Non-pigmented ciliary epithelial cell (primary cell): ENCODE data around the gene HTR5A.
"Not testable (repeated sequence)": the region's sequence is repeated elsewhere in the genome, so short reads cannot be mapped to it uniquely, and the experiment has no call there.

Experiments used
- DNase-seq: peaks from one replicate; pipeline ENCODE4 v3.0.0-alpha.2; 2010; ENCODE audit warnings: low read depth

Gene HTR5A

DNA sequence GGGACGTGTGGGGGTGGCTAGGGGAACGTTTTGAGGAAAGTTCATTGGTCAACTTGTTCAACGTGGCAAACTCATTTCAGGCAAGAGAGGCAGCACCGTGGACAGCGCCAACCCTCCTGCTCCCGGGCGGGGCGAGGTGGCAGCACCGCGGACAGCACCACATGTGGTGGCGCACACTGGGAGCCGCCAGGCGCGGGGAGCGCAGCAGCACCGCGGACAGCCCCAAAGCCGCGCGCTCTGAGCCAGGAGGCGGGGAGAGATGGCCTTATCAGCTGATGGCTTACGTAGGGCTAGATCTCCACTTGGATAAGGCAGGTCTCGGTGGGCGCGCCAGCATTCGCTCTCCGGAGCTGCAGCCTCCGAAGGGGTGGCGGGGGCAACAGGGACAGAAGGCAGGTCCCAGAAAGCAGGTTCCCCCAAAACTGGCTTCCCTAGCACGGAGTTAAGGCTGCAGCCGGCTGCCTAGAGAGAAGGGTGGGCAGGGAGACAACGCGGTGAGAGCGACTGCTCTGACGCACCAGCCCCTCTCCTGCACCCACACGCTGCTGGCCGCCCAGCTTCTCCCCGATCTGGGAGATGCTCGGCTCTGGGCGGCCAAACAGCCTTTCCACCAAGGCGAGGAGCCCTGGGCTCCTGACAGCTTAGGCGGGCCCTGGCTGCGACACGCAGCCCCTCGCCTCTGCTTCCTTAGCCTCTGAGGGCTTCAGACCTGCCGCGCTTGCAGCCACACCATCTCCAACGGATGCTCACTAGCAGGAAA is at the start of gene HTR5A:
Gene HTR5A (plus strand): TSS at position 333 of the 760 bp plus-strand sequence. CDS start 576 bp downstream, outside the sequence.
- DNase-seq, result peak; percentile 27

DNA sequence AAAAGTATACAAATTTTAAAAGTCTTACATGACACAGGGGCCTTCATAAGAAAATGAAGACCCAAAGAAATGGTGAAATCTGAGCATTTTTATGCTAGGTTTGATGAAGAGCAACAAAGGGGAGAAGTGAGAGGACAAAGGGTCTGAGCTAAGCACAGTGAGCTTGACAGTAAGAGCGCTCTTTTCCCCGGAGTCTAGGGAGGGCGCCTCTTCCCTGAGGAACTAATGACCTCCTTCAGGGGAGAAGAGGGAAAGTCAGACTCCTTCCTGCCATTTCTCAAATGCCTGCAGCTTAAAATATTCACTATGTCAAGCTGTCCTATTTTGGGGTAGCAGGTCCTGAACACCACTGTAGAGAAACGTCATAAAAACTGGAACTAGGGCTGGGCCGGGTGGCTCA is 49.1 kb upstream of the HTR5A start:
- no peak for DNase-seq

DNA sequence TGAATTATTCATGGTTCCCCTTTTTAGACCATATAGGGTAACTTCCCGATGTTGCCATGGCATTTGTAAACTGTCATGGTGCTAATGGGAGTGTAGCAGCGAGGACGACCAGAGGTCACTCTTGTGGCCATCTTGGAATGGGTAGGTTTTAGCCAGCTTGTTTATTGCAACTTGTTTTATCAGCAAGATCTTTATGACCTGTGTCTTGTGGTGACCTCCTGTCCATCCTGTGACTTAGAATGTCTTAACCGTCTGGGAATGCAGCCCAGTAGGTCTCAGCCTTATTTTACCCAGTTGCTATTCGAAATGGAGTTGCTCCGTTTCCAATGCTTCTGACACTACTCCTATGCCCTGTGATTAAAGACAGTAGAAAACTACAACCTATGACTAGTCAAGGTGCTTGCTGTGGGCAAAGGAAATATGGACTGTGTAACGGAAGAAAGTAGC is 48.4 kb upstream of the HTR5A start:
- DNase-seq, result no peak

DNA sequence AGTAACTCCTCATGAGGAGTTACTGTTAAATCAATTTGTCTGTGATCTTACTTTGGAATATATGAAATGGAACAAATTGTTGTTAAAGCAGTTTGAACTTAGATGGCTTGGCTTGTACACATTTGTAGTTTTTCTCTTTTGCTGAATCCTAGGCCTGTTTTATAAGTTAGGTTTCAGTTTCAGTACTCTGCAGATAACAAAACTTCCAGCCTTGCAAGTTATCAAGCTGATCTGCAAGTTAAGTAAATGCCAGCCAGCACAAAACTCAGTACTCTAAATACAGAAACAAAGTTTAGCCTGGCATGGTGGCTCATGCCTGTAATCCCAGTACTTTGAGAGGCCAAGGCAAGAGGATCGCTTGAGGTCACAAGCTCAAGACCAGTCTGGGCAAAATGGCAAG is 42.2 kb upstream of the HTR5A start:
- no peak for DNase-seq

DNA sequence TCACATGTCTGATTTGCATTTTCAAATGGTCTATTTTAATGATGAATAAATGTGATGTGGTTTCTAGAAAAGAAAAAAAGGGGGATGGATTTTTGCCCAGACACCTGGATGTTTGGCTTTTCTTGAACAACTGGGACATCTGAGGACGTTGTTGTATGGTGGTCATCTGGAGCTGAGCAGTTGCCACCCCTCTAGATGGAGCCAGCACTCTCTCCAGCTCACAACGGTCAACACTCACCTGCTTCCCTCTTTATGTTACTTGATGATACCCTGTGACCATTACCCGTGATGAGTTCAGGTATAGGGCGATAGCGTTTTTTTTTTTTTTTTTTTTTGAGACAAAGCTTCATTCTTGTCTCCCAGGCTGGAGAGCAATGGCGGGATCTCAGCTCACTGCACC is 37.1 kb upstream of the HTR5A start:
- no peak for DNase-seq

DNA sequence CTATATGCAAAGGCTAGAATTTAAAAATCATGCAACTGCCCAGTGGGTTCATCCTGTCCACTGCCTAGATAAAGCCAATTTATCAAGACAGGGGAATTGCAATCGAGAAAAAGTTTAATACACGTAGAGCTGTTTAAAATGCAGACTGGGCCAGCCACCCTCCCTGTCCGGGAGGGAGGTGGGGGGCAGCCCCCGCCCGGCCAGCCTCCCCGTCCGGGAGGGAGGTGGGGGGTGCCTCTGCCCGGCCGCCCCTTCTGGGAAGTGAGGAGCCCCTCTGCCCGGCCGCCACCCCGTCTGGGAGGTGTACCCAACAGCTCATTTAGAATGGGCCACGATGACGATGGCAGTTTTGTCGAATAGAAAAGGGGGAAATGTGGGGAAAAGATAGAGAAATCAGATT is 35.6 kb upstream of the HTR5A start:
- DNase-seq, result not testable (repeated sequence)

DNA sequence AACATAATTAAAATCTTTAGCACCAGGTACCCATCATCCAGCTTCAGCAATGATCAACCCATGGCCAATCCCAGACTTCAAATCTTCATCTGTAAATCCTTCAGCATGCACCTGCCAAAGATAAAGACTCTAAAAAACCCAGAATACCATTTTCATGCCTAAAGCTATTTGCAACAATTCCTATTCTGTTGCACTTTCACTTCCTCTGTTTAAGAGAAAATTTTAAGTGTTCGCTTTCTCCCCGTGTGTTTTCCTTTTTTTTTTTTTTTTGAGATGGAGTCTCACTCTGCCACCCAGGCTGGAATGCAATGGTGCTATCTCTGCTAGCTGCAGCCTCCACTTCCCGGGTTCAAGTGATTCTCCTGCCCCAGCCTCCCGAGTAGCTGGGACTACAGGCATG is 31.8 kb upstream of the HTR5A start:
- DNase-seq, result no peak

DNA sequence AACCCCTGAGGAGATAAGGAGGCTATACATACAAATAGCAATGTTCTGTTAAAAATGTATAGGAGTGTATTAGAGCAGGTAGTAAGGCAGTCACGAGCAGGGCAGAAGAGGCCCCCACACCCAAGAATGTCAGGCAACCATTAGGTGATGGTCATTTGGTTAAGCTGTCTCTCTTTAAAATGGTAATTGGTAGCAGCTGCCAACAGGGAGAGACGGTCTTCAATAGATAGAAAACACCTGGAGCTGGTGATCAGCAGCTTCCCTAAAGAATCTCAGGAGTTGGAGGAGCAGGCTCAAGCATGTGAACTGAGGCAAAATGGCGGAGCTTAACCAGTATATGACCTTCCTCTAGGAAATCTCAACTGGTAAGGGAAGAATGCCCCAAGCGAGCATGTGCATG is 26.4 kb upstream of the HTR5A start:
- DNase-seq, result no peak

DNA sequence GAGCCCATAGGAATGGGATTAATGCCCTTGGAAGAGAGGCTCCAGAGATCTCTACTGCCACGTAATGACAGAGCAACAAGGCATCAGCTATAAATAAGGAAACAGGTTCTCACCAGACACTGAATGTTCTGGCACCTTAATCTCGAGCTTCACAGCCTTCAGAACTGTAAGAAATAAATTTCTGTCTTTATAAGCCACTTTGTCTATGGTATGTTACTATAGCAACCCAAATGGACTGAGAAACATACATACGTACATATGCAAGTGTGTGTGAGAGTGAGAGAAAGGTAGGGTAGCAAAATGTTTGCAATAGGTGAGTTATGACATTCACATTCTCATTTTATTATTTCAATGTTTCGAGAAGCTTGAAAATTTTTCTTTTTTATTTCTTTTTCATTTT is 22.1 kb upstream of the HTR5A start:
- DNase-seq, result no peak

DNA sequence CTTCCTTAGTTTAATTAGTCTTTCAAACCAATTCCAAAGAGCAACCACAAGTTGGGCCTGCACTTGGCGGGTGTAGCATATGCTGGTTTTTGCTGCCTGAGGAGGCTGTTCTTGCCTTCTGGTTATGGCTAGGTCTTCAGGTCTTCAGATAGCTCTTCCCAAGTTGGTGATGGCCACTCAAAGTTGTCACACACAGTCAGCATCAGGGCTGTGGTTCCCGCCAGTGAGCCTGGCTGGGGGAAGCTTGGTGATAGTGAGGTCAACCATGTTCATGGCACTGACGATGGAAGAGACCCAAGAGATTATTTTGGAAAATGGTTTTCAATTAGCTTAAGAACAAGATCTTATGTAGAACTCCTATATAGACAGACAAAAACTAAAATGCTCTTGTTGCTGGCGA is 18.8 kb upstream of the HTR5A start:
- no peak for DNase-seq

DNA sequence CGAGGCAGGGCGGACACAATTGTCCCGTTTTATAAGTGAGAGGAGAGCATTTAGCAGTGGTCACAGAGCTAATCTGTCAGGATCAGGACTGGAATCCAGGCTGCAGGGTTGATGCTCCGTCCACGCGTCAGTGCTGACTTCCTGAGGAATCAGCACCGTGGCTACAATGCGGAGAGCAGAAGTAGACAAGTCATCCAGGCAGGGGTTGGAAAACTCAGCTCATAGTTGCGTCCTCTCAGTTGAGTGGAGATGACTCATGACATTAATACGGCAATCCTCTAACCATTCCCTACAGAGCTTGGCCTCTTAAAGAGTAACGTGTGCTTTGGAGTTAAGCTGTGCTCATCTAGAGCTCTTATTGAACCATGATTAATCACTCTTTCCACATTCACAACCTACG is 17.1 kb upstream of the HTR5A start:
- DNase-seq, result no peak

DNA sequence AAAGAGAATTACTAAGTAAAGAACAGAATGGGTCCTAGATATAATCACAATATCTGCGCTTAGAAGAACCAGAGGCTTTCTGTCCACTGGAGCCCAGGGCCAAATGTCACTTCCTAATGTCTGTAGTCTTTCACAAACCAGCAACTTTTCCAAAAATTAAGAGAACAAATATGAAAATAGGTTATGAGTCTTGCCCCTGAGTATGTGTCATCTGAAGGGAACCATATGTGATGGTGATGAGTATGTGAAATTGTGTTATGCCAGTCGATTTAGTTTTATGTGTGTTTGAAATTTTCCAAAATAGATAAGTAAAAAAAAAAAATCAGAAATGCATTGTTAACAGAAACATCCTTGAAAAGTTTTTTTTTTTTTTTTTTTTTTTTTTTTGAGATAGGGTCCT is 15.4 kb upstream of the HTR5A start:
- DNase-seq, result no peak

DNA sequence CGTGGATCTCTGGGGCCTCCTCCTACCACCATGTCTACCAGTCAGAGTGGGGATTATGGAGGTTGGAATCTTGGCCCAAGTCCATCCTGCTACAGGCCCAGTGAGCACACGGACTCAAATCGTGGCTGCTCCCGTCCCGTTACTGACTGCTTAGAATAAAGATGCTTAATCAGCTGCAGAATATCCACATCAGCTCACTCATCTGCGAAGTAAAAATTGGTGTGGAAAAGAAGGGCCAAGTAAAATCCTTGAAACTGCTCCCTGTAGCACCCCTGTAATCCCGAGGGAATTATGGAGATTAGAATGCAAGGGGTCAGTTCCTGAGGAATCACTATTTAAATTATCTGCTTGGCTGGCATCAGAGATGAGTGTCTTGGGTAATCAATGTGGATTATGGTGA is 13.0 kb upstream of the HTR5A start:
- DNase-seq, result no peak

DNA sequence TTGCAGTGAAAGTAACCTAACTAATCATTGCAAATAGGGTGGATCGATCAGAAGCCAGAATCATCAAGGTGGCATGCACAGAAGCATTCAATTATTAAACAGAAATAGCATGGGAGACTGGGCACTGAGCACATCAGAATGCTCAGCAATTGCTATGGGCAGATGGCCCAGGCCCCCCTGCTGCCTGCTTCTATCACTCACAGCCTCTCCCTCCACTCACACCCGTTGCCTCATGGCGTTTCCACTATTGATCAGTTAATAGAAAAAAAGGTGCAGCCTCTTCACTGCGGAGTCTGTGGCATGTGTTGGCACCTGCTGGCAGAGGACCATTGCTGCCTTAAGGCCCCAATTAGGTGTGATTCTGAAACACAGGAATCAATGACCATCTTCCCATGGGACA is 11.2 kb upstream of the HTR5A start:
- DNase-seq, result no peak

DNA sequence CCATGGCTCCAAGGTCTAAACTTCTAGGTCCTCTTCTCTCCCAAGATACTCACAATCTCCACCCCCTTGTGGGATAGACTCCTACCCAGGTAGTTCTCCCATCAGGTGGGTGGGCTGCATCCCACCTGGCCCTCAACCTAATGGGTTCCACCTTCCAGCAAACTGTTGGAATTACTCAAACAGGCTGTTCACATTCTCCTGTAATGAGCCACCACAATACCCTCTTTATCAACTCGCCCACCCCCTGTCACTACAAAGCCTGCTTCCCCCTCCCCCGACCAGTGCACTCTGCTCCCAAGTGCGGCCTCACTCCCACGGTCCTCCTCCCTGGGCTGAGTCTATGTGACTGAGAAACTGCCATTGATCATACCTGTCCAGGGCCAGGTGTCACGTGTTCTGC is 10.4 kb upstream of the HTR5A start:
- DNase-seq, result no peak

DNA sequence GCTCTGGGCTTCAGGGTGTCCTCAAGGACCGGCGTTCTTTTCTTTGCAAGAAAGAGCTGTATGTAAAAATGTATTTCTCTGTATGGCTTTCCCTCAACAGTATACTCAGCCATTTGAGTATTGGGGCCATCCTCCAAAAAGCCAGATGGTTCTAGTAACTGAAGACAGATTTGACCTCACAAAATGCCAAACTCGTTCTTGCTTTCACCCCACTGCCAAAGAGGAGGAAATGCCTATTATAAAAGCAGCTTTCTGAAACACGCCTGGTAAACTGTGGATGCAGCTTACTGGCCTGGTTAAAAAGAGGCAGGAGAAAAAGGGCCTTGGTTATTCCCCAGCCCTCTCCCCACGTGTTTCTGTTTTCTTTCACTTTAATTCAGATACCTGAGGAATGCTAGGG is 7.7 kb upstream of the HTR5A start:
- DNase-seq, result no peak

DNA sequence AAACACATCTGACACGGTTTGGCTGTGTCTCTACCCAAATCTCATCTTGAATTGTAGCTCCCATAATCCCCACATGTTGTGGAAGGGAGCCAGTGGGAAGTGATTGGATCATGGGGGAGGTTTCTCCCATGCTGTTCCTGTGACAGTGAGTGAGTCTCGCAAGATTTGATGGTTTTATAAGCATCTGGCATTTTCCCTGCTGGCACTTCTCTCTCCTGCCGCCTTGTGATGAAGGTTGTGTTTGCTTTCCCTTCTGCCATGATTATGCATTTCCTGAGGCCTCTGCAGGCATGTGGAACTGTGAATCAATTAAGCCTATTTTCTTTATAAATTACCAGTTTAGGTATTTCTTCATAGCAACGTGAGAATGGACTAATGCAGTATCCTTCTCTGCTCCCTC is 5.9 kb upstream of the HTR5A start:
- DNase-seq, result no peak

DNA sequence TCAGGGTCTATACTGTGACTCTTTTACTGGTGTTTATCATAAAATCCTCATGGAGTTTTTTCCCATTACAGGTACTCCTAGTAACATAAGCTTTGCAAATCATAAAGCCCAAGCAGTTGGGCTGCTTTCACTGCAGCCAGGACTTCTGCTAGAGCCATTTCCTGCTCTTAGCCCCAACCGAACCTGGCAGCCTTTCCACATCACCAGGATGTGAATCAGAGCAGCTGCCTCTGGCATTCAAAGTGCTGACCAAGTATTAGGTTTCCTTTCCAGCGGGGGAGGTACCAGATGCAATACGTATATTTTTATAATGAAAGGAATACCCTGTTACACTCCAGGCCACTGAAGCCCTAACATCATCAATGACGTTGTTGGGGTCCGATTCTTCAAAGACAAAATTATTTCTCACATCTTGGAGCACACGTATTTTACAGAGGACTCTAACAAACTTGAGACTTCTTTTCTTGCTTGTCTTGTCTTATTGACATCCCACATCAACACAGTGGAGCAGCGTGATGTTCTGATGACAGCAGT is 3.6 kb upstream of the HTR5A start:
- DNase-seq, result peak; percentile 5

DNA sequence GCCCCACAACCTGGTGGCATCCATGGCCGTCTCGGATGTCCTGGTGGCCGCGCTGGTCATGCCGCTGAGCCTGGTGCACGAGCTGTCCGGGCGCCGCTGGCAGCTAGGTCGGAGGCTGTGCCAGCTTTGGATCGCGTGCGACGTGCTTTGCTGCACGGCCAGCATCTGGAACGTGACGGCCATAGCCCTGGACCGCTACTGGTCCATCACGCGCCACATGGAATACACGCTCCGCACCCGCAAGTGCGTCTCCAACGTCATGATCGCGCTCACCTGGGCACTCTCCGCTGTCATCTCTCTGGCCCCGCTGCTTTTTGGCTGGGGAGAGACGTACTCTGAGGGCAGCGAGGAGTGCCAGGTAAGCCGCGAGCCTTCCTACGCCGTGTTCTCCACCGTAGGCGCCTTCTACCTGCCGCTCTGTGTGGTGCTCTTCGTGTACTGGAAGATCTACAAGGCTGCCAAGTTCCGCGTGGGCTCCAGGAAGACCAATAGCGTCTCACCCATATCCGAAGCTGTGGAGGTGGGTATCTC is 1.1 kb downstream of the HTR5A start:
- no peak for DNase-seq

DNA sequence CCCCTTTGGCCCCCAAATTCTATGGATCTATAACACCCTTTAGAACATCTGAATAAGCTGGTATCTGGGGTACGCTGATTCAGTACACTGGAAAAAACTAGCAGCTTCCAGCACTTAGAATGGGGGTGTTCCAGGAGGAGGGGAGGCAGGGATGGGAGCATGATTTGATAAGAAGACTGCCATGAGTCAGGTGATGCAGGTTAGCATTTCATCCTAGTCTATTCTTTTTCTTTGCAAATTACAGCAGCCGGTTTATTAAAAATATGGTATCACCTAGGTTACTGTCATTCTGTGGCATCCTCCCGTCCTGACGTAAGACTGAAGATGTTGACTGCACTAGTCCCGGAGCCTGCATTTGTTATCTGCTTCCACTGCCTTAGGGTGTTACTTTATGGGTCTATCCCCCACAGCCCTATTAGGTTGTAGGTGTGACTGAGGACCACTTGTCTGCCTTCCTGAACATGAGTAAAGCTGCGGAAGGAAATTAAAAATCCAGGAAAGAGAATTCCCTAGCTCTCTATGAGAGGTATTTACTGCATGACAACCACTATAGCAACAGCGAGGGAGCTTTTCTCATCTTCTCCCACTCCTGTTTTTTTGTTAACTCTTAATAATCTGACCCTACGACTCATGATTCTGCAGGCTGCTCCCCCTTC is 1.9 kb downstream of the HTR5A start:
- no peak for DNase-seq

DNA sequence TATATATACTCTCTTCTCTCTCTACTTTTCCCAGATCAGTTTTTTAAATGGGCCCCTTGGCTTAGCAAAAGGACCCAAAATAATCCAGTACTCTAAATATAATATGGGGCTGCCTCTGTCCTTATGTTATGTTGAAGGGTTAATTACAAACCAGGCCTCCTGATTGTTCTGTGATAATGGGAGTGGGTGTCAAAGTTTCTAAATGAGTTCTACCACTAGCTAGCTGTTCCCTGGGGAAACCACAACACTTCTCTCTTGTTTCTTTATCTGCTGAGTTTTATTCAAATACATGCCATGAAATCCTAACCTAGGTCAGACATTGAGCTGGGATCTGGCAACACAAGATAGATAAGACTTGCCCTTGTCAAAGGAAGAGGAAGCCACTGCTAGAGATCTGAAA is 3.8 kb downstream of the HTR5A start:
- DNase-seq, result no peak

DNA sequence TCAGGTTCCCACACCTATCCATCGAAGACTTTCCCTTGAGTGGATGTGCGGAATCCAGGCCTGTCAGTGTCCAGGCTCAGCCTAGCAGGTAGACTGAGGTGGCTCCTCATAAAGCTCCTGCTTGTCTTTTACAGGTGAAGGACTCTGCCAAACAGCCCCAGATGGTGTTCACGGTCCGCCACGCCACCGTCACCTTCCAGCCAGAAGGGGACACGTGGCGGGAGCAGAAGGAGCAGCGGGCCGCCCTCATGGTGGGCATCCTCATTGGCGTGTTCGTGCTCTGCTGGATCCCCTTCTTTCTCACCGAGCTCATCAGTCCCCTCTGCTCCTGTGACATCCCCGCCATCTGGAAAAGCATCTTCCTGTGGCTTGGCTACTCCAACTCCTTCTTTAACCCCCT is 13.9 kb downstream of the HTR5A start:
- no peak for DNase-seq

DNA sequence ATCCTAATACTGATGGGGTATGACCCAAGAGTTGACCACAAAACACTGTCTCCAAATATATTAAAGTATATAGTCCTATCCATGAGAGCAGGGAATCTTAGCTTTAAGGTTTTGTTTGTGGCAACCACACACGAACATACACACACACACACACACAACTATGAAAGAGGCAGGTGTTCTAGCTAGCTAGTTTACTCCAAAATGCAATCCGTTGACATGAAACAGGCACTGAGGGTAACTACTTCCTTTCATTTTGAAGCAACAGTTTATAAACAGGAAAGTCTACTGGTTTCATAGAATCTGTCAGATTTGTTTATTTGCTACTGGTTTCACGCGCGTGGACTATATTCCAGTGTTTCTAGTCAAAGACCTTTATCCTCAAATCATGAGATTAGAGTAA is 14.8 kb downstream of the HTR5A start:
- no peak for DNase-seq
